Activated T-cell treated with anti-CD3 and anti-CD28 coated beads for 4 hours (primary cell): ENCODE results near the gene NRXN3.

Experiments
- DNase-seq: peaks from one replicate; pipeline ENCODE4 v3.0.0-alpha.2; 2020

Gene NRXN3

DNA sequence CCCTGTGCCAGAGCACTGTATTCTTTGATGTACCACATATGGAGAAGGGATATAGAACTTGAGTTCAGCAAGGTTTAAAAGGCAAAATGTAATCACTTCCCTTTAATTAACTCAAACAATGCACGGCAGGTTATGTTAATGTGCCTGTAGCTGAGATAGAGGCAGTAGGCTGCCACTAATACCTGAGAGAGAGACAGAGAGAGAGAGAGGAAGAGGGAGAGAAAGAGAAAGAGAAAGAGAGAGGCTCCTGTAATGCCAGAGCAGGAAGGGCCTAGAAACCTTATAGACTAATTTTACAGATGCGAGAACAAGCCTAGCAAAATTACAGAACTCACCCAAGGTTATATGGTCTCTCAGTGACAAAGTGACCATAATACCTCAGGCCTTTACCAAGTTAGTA, 679.8 kb downstream of the NRXN3 start:
- DNase-seq: no peak

DNA sequence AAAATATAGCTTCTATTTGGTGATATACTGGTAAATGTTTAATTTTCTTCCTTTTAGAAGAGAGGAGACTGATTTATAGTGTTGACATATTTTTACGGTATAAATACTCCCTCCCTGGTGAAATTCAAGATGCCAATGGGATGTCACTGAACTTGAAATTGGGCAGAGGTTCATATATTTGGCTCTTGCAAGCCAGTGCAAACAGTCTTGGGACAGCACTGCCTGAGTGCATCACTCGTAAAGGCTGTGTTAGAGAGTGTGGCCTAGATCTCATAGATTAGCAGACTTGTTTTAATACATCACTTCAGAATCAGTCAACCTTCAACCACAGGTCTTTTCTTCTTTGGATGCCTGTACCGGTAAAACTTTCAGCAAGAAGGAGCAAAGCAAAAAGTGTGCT, 681.0 kb downstream of the NRXN3 start:
- no peak for DNase-seq

DNA sequence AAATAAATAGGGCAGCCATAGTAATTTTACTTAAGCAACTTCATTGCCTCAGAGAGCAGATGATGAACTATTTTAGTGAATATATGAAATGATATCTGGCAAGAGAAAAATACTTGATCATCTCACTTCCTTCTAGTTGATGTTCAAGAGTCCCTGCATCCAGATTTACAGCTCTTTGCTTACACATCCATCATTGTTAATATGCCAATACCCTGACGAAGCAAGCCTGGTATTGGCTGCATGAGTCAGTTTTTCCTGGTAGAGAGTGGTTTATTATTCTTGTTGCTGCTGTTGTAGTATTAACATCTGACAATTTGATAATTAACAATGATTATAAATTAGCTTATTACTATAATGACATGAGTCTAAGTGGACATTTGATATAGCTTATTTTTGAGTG, 681.9 kb downstream of the NRXN3 start:
- DNase-seq: no peak

DNA sequence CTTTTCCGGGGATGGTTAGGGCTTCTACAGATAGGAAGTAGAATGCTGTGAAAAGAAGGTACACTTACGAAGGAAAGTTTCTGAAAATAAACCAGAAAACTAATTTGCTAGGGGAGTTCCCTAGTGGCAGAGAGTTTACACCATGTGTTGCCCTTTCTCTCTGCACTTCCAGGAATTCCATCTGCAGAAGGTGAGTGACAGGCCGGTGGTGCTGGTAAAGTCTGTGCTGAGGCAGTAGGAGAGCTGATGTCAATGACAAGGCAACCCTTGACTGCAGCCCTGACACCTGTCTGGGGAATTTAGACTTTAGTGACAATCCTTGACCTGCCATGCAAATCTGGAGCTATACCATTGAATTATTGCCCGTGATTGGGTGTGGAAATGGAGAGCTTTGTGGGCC, 687.8 kb downstream of the NRXN3 start:
- no peak for DNase-seq

DNA sequence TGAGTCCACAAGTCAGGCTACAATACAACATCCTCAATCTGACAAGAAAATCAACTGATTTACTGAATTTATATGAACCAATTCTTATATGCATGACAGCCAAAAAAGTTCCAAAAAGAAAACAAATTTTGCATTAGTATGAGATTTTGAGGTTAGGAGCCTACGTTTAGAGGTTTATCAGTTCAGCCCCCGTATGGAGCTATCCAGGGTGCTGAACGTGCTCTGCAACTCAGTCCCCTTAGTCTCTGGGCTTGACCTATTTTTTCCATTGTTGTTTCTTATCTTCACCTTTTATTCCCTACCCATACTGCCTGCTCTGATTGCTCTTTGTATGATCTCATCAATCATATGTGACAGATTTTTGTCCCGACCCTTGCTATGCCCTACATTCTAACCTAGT, 693.0 kb downstream of the NRXN3 start:
- DNase-seq: no peak

DNA sequence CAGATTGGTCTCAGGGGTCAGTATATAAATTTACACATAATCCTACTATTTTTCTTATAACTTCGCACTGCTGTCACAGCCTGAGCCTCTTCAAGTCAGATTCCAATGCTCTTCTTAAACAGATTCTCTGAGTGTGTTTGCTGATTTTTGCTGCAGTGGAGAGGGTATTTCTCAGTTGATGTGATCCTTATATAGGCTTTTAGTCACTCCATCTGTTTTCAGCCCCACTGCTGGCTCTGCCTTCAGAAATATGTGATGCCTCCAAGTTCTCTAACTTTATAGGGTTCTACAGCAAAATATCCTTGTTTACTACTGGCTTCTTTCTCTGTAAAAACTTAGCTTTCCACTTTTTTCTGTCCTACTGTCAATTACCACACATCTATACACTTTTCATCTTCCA, 702.7 kb downstream of the NRXN3 start:
- DNase-seq: no peak

DNA sequence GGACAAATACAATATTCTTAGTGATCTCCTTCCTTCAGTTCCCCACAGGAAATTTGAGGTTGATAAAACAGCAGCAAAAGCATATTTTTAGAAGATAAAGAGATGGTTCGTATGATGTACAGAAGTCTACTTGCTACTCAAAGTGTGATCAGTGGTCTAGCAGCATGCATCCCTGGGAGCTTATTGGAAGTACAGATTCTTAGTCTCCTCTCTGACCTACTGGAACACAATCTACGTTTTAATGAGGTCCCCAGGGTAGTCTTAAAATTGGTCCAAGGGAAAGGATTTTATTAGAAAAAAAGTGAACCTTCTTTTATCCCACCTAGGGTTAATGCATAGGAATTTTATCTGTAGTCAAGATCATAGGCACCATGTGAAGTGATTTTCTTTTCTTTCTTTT, 703.4 kb downstream of the NRXN3 start:
- DNase-seq: no peak

DNA sequence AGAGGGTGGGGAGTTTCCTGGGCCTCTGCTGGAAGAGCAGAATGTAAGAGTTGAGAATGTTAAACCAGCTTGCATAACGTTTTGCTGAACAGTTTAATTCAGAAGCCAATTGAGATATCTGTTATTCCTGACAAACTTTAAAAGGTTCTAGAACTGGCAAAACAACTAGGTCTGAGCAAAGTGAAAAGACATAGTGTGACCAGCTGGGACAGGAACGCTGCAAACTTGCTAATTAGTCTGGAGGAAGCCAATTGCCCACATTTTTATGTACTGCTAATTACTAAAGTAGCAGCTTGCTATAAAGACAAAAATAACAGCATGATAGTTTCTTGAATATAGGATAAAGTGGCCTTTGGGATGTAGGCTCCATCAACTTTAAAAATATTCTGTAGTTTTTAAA, 704.9 kb downstream of the NRXN3 start:
- DNase-seq: no peak

DNA sequence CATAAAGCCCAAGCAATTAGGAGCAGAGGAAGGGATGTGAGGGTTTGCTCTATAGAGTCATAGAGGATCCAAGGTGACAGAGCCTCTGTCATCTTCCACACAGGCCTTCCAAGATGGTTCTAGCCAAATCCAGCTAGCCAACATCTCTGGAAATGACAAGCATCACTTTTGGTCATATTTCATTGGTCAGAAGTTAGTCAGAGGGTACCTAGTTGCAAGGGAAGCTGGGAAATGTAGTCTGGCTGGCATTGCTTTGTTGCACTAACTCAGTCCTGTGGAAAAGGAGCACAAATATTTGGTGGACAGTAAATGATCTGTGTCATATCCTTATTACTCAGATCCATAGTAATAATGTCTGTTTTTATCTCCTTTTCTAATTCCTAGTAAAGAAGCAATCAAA, 715.7 kb downstream of the NRXN3 start:
- DNase-seq: no peak

DNA sequence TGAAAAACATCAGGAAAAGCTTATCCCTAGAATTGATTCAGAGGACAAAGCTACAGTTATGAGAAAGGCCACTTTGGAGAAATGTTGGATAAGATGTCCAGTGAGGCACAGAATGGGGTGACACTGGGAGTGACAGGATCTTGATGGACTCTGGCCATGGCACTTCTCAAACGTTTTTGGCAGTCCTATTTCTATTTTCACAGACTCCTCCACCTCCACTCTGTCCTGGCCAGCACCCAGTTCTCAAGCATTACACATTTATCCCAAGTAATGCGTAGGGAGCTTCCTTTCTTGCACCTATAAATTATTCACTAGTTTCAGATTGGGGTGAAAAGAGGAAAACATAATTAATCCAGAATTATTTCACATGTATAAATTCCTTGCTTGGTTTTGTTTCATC, 727.3 kb downstream of the NRXN3 start:
- no peak for DNase-seq

DNA sequence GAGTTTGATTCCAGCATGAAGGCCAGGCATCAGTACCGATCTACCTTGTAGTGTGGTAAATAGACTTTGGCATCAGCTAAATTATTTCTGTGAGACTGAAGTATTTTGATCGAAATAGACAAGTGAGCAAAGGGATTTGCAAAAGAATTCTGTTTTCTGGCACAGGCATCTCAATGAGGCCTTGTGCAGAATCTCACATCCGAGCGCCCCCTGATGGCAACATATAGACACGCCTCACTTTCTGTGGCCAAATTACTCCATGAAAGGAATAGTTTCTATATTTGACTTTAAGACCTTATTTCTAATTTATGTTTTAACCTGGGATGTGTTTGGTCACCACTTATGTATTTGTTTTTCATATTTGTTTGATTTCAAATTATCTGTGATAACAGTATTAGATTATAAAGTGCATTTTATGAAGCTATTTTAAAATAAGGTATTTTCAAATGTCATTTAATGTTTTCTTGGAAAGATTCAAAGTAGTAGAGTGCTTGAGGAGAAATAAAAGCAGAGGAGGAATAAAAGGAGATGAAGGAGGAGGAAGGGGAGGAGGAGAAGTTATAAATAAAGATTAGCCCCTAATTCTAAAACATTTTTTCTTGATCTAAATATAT, 731.9 kb downstream of the NRXN3 start:
- no peak for DNase-seq

DNA sequence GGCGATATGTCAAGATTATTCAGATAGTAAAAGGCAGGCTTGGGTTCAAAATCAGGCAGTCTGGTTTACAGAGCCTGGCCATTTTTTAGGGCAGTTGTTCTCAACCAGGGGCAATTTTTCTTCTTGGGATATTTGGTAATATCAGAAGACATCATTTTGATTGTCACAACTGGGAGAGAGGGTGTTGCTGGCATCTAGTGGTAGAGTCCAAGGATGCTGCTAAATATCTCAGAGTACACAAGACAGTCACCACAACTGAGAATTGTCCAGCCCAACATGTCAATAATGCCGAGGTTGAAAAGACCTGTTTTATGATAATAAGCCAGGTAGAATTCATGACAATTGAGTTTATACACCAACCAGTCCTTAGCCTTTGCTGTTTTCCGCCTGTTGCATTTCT, 733.9 kb downstream of the NRXN3 start:
- no peak for DNase-seq

DNA sequence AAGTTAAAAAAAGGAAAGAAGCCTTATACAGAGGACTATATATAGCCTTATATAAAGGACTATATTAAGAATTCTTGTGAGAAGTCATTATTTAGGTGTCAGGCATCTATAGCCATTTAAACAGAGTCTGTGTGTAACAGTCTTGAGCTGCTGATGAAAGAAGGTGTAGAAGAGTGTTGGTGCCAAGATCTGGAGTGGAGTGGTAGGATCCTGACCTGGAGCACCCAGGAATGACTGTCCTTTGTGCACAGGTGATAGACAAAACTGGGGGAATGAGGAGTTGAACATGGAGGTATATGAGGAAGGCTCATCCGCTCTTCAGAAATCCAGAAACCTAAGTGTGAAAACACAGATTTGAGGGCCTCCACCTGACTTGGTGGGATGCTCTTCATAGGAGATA, 747.3 kb downstream of the NRXN3 start:
- DNase-seq: no peak

DNA sequence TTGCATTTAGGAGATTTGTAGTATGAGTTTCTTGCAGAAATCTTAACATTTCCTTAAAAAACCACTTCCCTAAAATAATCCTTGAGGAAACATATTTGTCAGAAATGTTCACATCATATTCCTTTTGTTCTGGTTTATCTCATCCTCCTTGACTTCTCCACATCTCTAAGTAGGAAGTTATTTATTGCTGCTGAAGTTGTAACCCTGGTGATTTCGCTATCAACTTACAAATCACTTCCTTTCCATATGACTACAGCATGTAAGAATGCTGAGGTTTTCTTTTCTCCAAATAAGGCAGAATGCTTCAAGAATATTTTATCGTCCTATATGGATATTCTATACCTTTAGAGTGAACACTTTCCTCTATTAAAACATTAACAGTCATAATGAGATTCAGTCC, 751.7 kb downstream of the NRXN3 start:
- DNase-seq: no peak

DNA sequence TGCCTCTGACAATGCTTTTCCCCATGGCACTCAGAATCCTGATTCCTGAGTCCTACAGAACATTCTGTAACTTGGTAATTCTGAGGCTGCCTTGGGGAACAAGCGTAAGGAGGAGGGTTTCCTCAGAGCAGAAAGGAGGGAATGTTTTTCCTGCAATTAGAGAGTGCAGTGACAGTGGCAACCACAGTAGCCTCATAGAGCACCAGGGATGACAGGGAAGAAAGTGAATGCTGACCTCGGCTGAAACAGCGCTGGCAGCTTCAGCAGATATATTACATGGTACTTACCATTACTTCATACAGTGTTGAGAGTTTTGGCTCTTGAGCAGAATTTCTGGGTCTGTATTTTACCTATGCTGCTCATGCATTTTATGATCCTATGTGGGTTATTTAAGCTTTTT, 757.1 kb downstream of the NRXN3 start:
- DNase-seq: no peak

DNA sequence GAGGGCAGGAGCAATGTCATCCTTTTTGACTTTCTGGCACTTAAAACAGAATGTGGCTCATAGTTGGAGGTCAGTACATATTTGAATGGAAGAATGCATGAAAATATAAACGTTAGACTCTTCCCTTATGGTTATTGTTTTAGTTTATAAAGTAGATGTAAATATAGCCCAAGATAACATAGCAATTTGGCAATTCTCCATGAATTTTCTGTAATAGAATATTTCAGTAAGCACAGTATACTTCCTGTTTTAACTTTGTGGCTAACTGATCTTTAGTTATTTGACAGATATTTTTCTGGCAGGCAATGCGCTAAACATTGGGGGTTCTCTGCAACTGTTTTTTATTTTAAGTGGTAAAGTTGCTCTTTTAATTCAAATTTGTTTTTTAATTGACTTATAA, 763.0 kb downstream of the NRXN3 start:
- no peak for DNase-seq

DNA sequence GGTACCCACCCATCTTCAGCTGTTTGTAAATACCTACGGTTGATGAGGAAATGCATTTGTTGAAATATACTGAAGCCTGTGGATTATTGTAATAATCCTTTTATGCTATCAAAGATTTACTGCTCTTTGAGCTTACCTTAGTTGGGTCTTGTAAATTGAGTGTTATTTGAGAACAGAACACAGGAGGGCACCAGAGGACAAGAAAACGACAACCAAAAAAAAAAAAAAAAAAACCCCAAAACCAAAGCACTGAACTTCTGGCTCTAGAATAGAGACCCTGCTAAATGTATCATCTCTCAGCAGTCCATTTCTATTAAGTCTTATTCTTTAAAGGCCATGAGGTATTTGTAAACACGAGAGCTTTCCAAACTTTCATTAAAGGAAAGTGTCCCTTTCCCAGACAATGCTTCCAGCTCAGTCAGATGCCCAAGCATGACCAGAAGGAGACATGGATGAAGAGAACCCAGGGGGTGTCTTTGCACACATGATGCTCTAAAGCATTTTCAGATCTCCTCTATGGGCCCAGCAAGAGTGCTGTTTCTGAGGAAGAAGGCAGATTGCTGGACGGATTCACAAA, 763.9 kb downstream of the NRXN3 start:
- DNase-seq: no peak

DNA sequence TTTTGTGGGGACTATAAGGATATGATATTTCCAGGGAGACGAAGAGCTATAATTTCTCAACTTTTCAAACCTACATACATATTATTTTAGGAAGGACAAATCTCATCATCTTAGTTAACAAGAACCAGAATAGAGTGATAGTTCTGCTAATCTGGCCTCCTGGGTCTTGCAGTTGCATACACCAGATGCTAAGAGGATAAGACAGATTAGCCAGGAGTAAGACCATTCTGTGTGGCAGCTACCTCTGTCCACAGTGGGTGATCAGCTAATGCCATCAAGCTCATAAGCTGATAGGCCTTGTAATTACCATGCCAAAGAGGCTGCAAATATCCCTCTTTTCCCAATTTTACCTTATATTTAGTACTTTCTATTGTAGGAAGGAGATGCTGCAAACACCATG, 776.8 kb downstream of the NRXN3 start:
- no peak for DNase-seq

DNA sequence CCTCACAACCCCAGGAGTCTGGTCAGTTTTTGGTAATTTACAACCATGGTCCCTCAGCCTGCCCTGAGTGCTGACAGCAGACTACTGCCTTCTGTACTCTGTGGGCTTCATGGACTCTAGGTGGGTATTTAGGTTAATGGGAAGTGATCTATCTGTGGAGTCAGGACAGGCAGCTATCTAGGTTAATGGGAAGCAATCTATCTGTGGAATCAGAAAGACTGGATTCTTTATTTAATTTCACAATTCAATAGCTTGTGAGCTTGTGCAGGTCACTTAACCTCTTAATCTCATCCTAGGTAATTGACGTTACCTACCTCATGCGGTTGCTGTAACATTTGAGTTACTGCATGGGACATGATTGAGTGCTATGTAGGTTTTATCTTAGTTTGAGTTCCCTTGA, 777.5 kb downstream of the NRXN3 start:
- DNase-seq: no peak

DNA sequence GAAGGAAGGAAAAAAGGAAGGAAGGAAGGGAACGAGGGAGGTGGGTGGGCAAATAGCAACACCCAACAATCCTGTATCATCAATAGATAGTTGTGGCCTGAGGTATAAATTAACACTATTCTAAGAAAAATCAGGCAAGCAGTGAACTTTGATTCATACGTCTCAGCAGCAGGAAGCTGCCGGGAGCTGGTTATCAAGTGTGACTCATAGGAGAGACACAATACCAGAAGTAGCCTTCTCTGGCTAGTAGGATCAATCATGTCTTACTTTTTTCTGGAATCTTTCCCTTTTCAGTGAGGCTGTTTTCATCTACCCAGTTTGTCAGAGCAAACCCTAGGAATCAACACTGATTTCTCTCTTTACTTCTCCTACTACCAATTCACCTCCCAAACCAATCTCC, 780.5 kb downstream of the NRXN3 start:
- DNase-seq: no peak

DNA sequence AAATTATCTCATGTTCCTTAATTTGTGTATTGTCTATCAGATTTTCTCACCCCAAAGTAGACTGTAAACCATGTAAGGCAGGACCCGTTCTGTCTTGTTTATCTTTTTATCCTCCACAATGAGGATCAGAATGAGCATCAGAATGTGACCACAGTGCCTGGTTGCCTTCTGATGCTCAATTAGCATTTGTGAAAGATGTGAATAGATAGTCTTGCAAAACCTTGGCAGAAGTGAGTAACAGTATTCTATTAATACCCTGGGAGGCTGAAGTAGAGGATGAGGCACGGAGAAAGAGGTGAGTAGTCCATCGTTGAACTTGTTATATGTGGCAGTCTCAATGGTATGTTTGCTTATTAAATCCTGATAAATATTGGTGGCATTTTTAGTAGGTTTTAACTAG, 781.4 kb downstream of the NRXN3 start:
- no peak for DNase-seq

DNA sequence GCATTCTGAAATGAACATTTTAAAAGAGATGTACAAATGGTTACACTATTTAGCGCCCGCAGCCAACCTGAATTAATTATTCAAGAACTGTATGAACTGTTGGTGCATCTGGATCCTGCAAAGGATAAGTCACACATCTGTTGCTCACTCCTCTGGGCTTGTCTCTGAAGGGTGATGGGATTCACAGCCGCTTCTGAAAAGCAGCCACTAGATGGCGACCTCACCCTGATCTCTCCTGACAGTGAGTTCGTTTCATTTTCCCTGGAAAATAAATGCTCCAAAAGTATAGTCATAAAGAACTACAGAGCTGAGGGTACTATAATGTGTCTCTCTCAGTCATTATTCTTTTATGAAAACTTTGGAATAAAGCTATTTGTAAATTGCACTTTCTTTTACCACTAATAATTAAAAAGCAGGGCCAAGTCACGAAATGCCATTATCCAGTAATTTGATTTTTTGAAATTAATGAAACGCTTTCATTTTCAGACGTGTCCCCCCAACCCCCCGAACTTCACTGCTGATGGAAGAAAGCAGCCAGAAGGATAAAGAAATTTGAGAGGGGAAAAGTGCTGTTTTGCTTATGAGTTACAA, 789.6 kb downstream of the NRXN3 start:
- peak; percentile 27 for DNase-seq

DNA sequence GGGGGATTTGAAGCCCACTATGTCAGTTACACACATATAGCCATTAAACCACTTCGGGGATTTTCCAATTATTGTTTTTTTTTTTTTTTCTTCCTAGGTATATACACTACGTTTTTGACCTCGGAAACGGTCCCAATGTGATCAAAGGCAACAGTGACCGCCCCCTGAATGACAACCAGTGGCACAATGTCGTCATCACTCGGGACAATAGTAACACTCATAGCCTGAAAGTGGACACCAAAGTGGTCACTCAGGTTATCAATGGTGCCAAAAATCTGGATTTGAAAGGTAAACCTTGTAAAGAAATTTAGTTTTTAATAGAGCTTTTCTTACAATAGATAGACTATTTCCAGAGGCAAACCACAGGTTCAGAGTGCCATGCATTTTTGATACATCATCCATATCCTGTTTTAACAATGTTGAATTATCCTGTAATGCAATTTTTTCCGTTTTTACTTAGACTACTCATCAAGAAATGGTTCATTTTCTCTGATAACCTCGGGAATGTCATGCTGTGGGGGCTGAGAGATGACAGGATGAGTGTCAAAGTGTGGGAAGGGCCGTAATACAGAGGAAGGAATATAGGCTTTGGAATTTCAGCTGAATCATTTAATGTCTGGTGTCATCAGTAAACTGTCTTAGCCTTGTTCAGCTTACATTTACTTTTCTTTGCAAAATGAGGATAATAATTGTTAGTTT, 797.1 kb downstream of the NRXN3 start:
- DNase-seq: no peak

DNA sequence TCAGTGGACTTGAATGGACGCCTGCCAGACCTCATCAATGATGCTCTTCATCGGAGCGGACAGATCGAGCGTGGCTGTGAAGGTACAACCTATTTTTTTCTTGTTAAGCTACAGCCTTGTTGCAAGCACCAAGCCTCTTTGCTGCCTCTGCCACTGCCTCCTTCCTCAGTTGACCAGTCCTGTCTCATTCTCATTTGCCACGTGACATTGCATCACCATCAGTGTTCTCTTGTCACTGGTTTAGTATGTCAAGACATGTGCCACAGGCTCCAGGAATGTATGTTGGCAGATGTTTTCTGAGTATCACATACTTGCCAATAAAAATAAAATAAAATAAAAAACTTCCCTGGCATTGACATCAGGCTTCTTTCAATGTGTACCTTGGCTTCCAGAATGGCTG, 798.1 kb downstream of the NRXN3 start:
- DNase-seq: no peak

DNA sequence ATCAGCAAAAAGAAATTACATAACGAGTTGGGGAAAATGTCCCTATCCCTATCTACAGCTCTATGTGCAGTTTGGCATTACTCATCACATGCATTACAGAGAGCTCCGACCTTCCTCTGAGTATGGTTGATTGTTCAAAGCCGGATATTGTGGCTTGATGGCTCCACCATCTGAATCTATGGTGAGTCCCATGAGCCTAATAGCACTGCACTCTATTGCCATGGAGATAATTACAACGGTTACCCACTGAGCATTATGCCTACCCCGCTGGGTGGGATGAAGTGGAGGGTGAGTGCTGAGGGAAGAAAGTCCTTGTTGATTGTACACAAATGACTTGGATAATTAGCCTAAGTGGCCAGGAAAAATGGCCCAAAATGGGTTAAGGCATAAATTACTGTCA, 800.5 kb downstream of the NRXN3 start:
- DNase-seq: no peak
